PC-3 (cell line): Measurements from ENCODE around the gene WDSUB1. TPM values are rescaled to one million over a fixed set of nuclear protein-coding genes. Genes with fewer than 3 reads are reported as not detected.

ENCODE experiments used
- ATAC-seq: fragments of 200-7000 bp; cut with Tn5 transposase; 2 replicates; pipeline ENCODE4 v1.9.1; 2020; ENCODE audit warnings: mild to moderate bottlenecking, moderate library complexity
- BruUV-seq: library from RNA; stranded (reverse); fragments of 400-500 nt; replicated peaks from 2 replicates; lab custom pipeline; 2021; lab: Mats Ljungman, UMichigan
- CTCF ChIA-PET: fragments of 300-600 bp; sonication (Branson Sonifier 250); formaldehyde crosslinking; loops from one replicate; lab custom pipeline; 2022; ENCODE audit warnings: antibody characterized with exemption; lab: Charles Lee
- POLR2A ChIA-PET: fragments of 300-600 bp; sonication (Branson Sonifier 250); formaldehyde crosslinking; loops from one replicate; lab custom pipeline; 2022; ENCODE audit warnings: antibody characterized with exemption; ENCODE audit not compliant: unreplicated experiment; lab: Charles Lee
- DNase-seq: peaks from one replicate; pipeline ENCODE4 v3.0.0-alpha.2; 2015
- H2AFZ ChIP-seq: fragments of 300-600 bp; sonication (generic); 2 replicates; pipeline ENCODE4 v1.6.0; 2016; ENCODE audit warnings: antibody characterized with exemption, low read length
- H3F3A ChIP-seq: fragments of 300-600 bp; sonication (generic); one replicate; pipeline ENCODE4 v1.6.0; 2017; ENCODE audit warnings: antibody characterized with exemption, low read length, control low read depth, mild to moderate bottlenecking; ENCODE audit not compliant: unreplicated experiment
- H3K27ac ChIP-seq: fragments of 300-600 bp; sonication (generic); 2 replicates; pipeline ENCODE4 v1.5.1; 2016; ENCODE audit warnings: mild to moderate bottlenecking, low read length
- H3K27me3 ChIP-seq: fragments of 300-600 bp; sonication (generic); 2 replicates; pipeline ENCODE4 v1.6.1; 2016; ENCODE audit warnings: low read length, mixed read lengths
- H3K36me3 ChIP-seq: fragments of 300-600 bp; sonication (generic); 2 replicates; pipeline ENCODE4 v1.6.1; 2016; ENCODE audit warnings: low read depth, mixed run types, low read length, mixed read lengths
- H3K4me1 ChIP-seq: fragments of 300-600 bp; sonication (generic); 2 replicates; pipeline ENCODE4 v1.5.1; 2016; ENCODE audit warnings: low read length; ENCODE audit not compliant: insufficient read depth
- H3K4me2 ChIP-seq: fragments of 300-600 bp; sonication (generic); 2 replicates; pipeline ENCODE4 v1.6.0; 2016; ENCODE audit warnings: low read length
- H3K4me3 ChIP-seq: fragments of 300-600 bp; sonication (generic); 2 replicates; pipeline ENCODE4 v1.5.1; 2016; ENCODE audit warnings: mild to moderate bottlenecking, low read length, mixed read lengths
- H3K79me2 ChIP-seq: fragments of 300-600 bp; sonication (generic); 2 replicates; pipeline ENCODE4 v1.6.1; 2017; ENCODE audit warnings: low read length, mixed read lengths
- H3K9ac ChIP-seq: fragments of 300-600 bp; sonication (generic); 2 replicates; pipeline ENCODE4 v1.6.0; 2016; ENCODE audit warnings: mild to moderate bottlenecking, low read length
- H3K9me2 ChIP-seq: fragments of 300-600 bp; sonication (generic); replicated peaks from 2 replicates; pipeline ENCODE4 v1.6.1; 2016; ENCODE audit warnings: mixed run types, low read length, mixed read lengths
- H3K9me3 ChIP-seq: fragments of 300-600 bp; sonication (generic); 2 replicates; pipeline ENCODE4 v1.6.1; 2016; ENCODE audit warnings: low read length, mixed read lengths
- H4K20me1 ChIP-seq: fragments of 300-600 bp; sonication (generic); 2 replicates; pipeline ENCODE4 v1.6.1; 2016; ENCODE audit warnings: low read length, mixed read lengths
- EZH2 ChIP-seq: fragments of 300-600 bp; sonication (generic); IDR thresholded peaks from one replicate; pipeline ENCODE4 v1.6.1; 2017; ENCODE audit warnings: antibody characterized with exemption, mild to moderate bottlenecking, low read length; ENCODE audit not compliant: unreplicated experiment
- EZH2phosphoT487 ChIP-seq: fragments of 300-600 bp; sonication (generic); IDR thresholded peaks from 2 replicates; pipeline ENCODE4 v1.6.1; 2018; ENCODE audit warnings: mild to moderate bottlenecking, antibody characterized with exemption, low read length, borderline replicate concordance
- intact Hi-C: fragments of 100-400 bp; cut with micrococcal nuclease; formaldehyde crosslinking; loops from 2 replicates; pipeline ENCODE4 v1.9.0; 2023
- total RNA-seq: library from RNA; depleted of rRNA; stranded (reverse); fragments of >200 nt; gene quantifications from 2 replicates; pipeline ENCODE4 v1.2.3, GENCODE V29; 2014
- TF ChIP-seq, protein P1 (sequence below): fragments of 300-600 bp; sonication (generic); conservative IDR thresholded peaks from 2 replicates; pipeline ENCODE4 v1.5.1; 2017; ENCODE audit warnings: antibody characterized with exemption, low read depth, mild to moderate bottlenecking, low read length

The WDSUB1 gene
- total RNA-seq, 1 experiment from 2014 or later: 6.6 TPM

GRCh38 chr2:159292157-159292556 lies 5.7 kb upstream of the WDSUB1 start:
- ChIA-PET POLR2A (no interaction called here), CTCF (no interaction called here)
- Histone ChIP-seq H3K9ac (no peak overlapping the region), H3K36me3 (no peaks in the 10 kb centered on the region), H3K4me2 (no peak overlapping the region), H3K9me2 (no peaks in the 10 kb centered on the region), H3K27ac (no peak overlapping the region), H3K79me2 (no peaks in the 10 kb centered on the region), H3K27me3 (no peaks in the 10 kb centered on the region), H4K20me1 (no peaks in the 10 kb centered on the region), H2AFZ (no peak overlapping the region), H3K9me3 (no peaks in the 10 kb centered on the region), H3F3A (no peaks in the 10 kb centered on the region), H3K4me1 (0 out of 2 replicates have a peak, but pooled peaks cover 6% of the 10 kb centered on the region), H3K4me3 (no peak overlapping the region)
- no TSS peak for BruUV-seq
- TF ChIP-seq, protein P1, sequence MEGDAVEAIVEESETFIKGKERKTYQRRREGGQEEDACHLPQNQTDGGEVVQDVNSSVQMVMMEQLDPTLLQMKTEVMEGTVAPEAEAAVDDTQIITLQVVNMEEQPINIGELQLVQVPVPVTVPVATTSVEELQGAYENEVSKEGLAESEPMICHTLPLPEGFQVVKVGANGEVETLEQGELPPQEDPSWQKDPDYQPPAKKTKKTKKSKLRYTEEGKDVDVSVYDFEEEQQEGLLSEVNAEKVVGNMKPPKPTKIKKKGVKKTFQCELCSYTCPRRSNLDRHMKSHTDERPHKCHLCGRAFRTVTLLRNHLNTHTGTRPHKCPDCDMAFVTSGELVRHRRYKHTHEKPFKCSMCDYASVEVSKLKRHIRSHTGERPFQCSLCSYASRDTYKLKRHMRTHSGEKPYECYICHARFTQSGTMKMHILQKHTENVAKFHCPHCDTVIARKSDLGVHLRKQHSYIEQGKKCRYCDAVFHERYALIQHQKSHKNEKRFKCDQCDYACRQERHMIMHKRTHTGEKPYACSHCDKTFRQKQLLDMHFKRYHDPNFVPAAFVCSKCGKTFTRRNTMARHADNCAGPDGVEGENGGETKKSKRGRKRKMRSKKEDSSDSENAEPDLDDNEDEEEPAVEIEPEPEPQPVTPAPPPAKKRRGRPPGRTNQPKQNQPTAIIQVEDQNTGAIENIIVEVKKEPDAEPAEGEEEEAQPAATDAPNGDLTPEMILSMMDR: no peak
- TF ChIP-seq EZH2phosphoT487: no peak
- TF ChIP-seq EZH2: no peak
- no peak for ATAC-seq
- intact Hi-C loops: no loop called here
- no peak for DNase-seq

DNA sequence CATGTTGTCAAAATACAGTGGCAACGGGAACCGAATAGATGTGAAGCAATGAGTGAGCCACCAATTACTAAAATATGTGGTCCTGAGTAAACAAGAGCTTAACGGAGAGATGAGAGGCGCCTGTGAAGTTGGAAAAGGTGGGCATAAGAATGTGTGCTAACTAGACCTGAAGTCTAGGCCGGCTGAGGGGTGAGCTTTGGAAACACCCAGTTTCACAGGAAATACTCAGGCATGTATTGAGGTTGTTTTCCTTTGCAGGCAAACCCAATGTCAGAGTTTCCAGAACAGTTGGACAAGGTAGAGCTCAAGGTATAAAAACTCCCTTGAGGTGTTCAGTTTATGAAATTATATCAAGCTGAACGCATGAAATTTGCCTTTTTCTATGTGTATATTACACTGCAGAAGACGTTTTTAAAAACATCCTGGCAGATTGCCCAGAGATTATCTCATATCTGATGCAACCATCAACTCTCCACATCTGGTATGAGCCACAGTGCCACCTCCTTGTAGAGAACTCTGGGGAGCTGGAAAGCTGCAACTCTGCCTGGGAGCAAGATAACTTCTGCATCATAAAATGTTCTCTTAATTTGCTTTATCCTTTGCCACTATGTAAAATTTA lies 3.9 kb upstream of the WDSUB1 start:
- no TSS peak for BruUV-seq
- H3K27ac ChIP-seq: no peak overlapping the region
- CTCF ChIA-PET: no interaction called here

GRCh38 chr2:159287733-159288132 lies 1.2 kb upstream of the WDSUB1 start:
- intact Hi-C loops: loop anchor here (5.0 kb wide), 1 partner anchor 330 kb away; the partner anchor contains the start of gene BAZ2B
- no peak overlapping the region for H3K4me3 ChIP-seq
- peaks cover 17% of the 10 kb centered on the region; the same call in 1 of the 2 replicates for H3K4me1 ChIP-seq
- H3K9me3 ChIP-seq: no peaks in the 10 kb centered on the region
- no peak overlapping the region for H2AFZ ChIP-seq
- ChIA-PET CTCF (no interaction called here), POLR2A (no interaction called here)
- ATAC-seq (no peak), DNase-seq (no peak)
- peaks cover 24% of the 10 kb centered on the region for H3K79me2 ChIP-seq
- no peak overlapping the region for H3K4me2 ChIP-seq
- no peaks in the 10 kb centered on the region for H3F3A ChIP-seq
- no peaks in the 10 kb centered on the region for H3K9me2 ChIP-seq
- H3K9ac ChIP-seq: no peak overlapping the region
- no peak for TF ChIP-seq EZH2phosphoT487
- TF ChIP-seq, protein P1: no peak
- no peak for TF ChIP-seq EZH2
- H3K27me3 ChIP-seq: no peaks in the 10 kb centered on the region
- no peak overlapping the region for H3K27ac ChIP-seq
- no peaks in the 10 kb centered on the region for H4K20me1 ChIP-seq
- H3K36me3 ChIP-seq: no peaks in the 10 kb centered on the region
- BruUV-seq: no TSS peak

More for the DNA sequence above, 3.9 kb upstream of the WDSUB1 start:
- Histone ChIP-seq H3K9ac (no peak overlapping the region), H3K36me3 (no peaks in the 10 kb centered on the region), H3K9me3 (no peaks in the 10 kb centered on the region), H3K4me3 (no peak overlapping the region), H3K9me2 (no peaks in the 10 kb centered on the region), H3F3A (no peaks in the 10 kb centered on the region), H3K79me2 (peaks cover 9% of the 10 kb centered on the region), H4K20me1 (no peaks in the 10 kb centered on the region), H3K4me1 (peaks cover 14% of the 10 kb centered on the region; the same call in 1 of the 2 replicates), H3K27me3 (no peaks in the 10 kb centered on the region), H3K4me2 (no peak overlapping the region), H2AFZ (no peak overlapping the region)
- ATAC-seq (no peak), DNase-seq (peak; percentile 61)
- intact Hi-C loops: no loop called here
- POLR2A ChIA-PET: no interaction called here
- TF ChIP-seq, protein P1: no peak
- TF ChIP-seq EZH2phosphoT487 (no peak), EZH2 (no peak)
